Testis (tissue), 2 donors: Measurements from ENCODE around the gene EHMT1.

Experiments used
- POLR2A ChIP-seq: fragments of 450-650 bp; IDR thresholded peaks from one replicate; pipeline ENCODE4 v1.6.1; 2017; ENCODE audit warnings: antibody characterized with exemption, mild to moderate bottlenecking, moderate library complexity
- TF ChIP-seq, protein P1 (sequence below), 3 experiments: fragments of 450-650 bp in 2 of 3; fragments of 200-600 bp in 1 of 3; sonication (generic) in 1 of 3; IDR thresholded peaks; one replicate each; pipeline ENCODE4 v1.5.1; 2016 to 2019; ENCODE audit warnings: antibody characterized with exemption in 3 of 3, mild to moderate bottlenecking in 2 of 3, moderate library complexity in 1 of 3

DNA sequence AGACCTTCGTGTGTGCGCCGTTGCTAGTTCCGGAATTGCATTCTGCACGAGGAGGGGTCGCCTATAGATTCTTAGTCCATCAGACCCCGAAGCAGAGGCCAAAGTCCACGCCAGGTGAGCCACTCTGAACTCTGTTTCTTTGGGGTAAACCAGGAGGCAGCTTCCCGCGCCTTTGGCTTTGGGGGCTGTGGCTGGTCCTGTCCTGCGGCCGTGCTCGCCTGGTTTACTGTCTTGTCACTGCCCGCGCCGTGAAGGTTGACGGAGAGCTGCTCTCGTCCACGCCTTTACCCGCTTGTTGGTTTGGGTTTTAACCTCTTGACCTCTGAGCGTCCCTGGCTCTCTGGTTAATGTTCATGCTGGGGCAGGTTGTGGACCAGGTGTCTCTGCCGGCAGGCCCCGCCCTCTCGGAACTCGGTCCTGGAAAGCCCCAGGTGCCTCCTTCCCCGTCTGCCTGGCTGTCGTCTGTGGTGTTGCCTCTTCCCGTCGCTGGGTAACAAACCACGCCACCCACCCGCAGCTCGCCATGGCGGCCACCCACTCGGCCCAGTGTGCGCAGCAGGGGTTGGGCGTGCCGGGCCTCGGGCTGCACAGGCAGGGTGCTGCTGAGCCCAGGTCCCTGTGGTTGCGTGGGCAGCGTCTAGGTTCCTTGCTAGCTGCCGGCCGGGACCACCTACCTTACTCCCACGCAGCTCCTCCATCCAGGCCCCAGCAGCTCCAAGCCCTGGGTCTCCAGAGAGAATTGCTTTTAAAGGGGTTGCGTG lies 214.2 kb downstream of the EHMT1 start:
- TF ChIP-seq, protein P1, sequence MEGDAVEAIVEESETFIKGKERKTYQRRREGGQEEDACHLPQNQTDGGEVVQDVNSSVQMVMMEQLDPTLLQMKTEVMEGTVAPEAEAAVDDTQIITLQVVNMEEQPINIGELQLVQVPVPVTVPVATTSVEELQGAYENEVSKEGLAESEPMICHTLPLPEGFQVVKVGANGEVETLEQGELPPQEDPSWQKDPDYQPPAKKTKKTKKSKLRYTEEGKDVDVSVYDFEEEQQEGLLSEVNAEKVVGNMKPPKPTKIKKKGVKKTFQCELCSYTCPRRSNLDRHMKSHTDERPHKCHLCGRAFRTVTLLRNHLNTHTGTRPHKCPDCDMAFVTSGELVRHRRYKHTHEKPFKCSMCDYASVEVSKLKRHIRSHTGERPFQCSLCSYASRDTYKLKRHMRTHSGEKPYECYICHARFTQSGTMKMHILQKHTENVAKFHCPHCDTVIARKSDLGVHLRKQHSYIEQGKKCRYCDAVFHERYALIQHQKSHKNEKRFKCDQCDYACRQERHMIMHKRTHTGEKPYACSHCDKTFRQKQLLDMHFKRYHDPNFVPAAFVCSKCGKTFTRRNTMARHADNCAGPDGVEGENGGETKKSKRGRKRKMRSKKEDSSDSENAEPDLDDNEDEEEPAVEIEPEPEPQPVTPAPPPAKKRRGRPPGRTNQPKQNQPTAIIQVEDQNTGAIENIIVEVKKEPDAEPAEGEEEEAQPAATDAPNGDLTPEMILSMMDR (IDR thresholded peaks at IDR 0.05): no peak
- no peak for TF ChIP-seq POLR2A
